Stimulated activated CD8-positive, alpha-beta memory T cell treated with anti-CD3 and anti-CD28 coated beads, Interleukin-4, amount 100 ng/mL, for 4 hours (primary cell): ENCODE results near the gene CHKA.

Experiments used
- DNase-seq, 2 donors: peaks; one replicate each; pipeline ENCODE4 v3.0.0-alpha.2; 2020; ENCODE audit warnings: low read depth in 2 of 2, low spot score in 1 of 2

CHKA gene

GRCh38 chr11:68033708-68034045, 87.5 kb downstream of the CHKA start:
- DNase-seq: no peak

GRCh38 chr11:68032997-68033707, 88.0 kb downstream of the CHKA start:
- no peak for DNase-seq

DNA sequence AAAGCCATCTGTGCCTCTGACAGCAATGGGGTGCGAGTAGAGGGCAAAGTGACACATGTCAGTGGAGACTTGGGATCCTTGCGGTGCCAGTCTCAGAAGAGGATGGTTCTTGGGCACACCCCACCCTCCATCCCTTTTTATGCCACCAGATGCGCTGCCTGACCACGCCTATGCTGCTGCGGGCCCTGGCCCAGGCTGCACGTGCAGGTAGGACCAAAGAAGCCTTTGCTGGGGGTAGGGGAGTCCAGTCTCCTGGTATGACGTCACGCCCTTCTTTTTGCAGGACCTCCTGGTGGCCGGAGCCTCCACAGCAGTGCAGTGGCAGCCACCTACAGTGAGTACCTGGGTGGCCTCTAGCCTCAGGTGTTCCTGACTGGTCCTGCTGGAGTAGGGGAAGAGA, 89.2 kb downstream of the CHKA start:
- no peak for DNase-seq

GRCh38 chr11:68031144-68031464, 90.1 kb downstream of the CHKA start:
- no peak for DNase-seq

DNA sequence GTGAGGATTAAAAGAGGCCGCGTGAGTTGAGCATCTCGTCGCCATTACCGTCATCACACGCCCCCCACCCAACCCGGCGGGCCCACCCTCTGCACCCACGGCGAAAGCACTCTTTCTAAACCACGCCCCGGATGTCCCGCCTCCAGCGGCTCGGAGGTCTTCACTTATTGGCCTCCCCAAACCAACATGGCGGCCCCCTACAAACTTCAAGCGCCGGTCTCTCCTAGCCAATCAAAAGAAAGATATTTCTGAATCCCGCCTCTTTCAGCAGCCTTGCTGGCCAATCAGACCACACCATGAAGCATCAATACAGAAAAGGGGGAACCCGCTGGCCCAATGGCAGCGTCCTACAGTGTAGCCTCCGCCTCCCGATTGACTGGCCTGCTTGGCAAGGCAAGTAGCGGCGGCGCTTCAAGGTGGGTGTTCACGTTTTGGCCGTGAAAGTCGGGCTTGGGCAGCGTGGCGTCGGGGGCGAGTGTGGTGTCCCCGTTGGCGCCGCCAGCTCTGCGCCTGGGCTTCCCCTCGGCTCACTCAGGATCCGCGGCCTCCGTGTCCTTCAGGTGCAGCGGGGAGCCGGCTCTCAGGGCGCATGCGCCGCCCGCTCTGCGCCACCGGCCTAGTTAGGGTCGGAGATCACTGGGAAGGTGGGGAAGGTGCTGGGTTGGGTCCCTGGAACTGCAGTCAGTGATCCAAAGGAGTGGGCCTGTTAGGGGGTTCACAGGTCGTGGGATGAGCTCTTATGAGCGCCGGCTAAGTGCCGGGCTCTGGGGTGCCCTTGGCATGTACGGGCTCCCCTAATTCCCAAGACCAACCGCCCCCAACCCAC, 90.7 kb downstream of the CHKA start, which contains the start of gene NDUFS8:
Gene NDUFS8 (plus strand): TSS at position 364 of the 826 bp plus-strand sequence. CDS start 1,471 bp downstream, outside the sequence.
- DNase-seq: peak; percentile 95 to 97

DNA sequence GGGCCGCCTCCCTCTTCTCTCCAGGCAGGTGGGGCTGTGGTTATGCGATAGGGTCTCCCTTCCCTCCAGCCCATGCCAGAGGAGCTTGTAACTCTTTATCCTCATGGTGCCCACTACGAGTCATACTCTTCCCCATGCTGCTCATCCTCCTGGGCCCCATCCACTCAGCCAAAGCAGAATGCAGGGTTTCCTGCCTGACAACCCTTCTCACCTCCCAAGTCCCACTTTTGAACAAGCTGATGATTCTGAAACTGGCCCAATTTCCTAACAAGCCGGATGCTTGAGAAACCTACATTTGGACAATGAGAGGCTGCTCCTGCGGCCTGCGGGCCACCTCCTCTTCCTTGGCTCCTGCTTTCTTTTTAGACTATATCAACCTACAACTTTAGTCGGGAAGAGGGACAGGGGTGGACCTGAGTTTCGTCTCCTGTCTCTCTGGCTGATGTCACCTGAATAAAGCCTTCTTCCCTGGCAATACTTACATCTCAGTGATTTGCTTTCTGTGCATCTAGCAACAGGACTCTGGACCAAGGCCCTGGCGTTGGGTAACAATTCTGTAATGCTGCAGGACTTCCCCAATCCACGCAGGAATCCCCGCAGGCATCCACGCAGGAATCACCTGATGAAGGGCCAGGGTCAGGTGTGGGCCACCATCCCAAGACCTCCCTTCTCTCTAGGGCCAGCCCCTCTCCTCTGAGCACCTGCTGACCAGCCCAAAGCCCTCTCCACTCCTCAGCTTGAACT, 92.2 kb downstream of the CHKA start:
- DNase-seq: no peak

- DNase-seq: no peak
These were observed 93.5 kb downstream of the CHKA start for GRCh38 chr11:68027667-68028066.

DNA sequence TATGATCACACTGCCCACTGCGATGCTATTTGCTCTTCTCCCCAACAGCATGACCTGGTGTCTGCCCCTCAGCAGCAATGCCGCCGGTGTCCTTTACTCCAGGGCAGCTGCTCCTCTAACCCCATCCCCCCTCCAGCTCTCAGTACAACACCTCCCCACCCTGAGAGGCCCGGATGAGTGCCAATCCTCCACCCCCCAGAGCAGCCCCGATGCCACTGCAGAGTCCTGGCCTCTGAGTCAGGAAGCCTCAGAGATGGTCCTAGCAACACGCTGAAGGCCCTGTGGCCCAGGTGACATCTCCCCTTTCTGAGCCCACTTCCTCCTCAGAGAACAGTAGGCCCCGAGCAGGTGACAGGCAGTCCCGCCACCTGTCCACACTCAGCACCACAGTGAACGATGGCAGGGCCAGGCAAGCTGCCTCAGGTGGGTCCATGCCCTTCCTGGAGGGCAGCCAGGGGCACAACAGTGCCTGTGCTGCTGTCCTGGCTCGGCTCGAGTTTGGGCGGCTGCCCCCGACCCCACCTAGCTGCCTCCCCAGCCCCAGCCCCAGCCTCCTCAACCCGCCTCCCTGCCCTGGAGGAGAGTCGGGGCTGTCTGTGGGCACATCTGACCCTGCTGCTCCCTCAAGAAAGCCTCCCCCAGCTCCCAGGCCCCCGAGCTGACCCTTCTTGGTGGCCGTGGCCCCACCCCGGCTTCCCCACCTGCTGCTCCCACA, 94.6 kb downstream of the CHKA start:
- no peak for DNase-seq

GRCh38 chr11:68025047-68025446, 96.1 kb downstream of the CHKA start:
- DNase-seq: no peak

DNA sequence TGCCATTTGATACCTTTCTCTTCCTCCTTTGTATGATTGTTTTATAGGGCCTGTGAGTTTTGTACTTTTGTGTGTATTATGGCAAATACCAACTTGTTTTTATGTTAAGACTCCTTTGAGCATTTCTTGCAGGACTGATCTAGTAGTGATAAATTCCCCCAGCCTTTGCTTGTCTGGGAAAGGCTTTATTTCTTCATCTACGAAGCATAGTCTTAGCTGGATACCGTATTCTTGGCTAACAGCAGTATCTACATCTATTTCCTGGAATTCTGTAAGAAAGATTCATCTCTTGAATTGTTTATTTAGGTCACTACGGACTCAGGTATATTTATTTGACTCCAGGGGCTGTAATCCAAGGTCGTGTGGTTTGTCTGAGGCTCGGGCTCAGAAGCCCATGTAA, 96.7 kb downstream of the CHKA start:
- no peak for DNase-seq

DNA sequence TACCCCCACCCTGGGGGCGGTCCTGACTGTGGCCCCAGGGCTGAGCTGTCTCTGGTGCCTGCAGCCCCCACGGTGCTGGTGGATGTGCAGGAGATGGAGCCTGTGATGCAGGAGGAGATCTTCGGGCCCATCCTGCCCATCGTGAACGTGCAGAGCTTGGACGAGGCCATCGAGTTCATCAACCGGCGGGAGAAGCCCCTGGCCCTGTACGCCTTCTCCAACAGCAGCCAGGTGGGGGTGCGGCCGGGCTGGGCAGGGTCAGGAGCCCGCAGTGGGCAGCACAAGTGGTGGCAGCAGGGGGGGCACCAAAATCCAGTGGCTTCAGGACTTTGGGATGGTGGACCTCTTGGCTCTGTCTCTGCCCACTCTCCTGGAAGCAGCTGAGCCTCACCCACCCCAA, 98.7 kb downstream of the CHKA start:
- no peak for DNase-seq

DNA sequence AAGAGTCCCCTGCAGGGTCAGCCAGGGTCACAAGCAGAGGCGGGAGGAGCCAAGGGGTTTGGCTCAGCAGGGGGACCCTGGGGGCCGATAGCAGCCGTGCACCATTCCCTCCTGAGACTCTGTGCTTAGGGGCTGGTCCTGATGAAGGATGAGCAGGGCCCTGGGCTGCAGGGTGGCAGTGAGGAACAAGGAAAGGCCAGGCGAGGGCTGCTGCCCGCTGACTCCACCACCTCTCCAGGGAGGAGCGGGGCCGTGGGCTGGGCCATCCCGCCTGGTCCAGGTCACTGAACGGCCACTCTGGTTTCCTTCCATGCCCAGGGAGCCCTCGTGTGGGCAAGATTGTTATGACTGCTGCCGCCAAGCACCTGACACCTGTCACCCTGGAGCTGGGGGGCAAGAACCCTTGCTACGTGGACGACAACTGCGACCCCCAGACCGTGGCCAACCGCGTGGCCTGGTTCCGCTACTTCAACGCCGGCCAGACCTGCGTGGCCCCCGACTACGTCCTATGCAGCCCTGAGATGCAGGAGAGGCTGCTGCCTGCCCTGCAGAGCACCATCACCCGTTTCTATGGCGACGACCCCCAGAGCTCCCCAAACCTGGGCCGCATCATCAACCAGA, 99.9 kb downstream of the CHKA start:
- DNase-seq: no peak

GRCh38 chr11:68020575-68020974, 100.6 kb downstream of the CHKA start:
- DNase-seq: no peak

DNA sequence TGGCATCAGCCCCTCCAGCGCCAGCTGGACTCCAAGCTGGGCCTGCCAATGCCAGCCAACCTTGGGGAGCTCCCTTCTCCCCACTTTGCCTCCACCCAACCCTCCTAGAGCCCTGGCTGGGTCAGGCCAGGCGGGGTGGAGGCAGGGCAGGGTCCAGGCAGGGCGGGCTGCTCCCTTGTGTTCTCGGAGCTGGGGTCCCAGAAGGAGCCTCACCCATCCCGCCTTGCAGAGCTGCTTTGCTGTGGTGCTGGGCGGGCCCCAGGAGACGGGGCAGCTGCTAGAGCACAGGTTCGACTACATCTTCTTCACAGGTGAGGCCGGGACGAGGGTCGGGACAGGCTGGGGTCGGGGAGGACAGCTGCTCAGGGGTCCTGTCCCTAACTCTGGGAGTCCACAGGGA, 101.7 kb downstream of the CHKA start:
- no peak for DNase-seq

DNA sequence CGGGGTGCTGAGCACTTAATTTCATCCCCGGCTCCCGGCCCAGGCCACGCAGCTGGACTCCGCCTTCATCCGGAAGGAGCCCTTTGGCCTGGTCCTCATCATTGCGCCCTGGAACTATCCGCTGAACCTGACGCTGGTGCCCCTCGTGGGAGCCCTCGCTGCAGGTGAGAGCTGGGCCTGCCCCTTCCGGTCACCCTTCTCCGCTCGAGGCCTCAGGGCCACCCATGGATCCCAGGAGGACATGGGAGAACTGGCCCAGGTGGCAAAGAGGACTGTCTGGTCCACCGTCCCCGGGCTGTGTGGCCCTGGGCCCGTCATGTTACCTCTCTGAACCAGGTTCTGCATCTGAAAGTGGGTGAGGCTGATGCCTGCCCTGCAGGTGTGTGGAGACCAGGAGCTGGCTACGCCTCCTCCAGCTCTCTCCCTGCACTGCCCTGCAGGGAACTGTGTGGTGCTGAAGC, 102.4 kb downstream of the CHKA start:
- DNase-seq: no peak

DNA sequence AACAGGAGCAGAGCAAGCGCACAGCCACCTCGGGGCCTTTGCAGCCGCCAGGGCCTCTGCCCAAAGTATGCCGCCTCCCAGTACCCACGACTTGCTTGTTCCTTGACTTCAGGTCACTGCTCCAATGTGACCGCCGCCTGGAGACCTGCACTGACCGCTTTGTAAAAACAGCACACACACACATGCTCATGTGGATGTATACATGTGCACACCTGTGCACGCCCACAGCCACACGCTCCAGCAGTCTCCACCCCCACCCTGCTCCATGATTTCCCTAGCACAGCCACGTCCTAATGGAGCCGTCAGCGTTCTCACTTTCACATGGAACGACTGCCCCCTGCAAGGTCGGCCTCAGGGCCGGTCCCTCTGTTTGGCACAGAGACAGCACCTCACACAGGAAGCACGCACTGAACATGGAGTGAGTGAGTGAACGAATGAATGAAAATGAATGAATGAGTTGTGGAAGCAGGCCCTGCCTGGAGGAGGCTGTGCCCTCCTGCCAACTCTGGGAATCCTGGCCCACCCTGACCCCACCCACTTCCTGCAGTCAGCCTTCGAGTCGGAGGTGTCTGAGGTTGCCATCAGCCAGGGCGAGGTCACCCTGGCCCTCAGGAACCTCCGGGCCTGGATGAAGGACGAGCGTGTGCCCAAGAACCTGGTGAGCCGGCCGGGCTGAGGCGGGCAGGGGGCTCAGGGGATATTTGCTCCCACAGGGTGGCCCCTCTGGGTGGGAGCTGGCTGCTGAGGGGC, 103.0 kb downstream of the CHKA start:
- DNase-seq: no peak

DNA sequence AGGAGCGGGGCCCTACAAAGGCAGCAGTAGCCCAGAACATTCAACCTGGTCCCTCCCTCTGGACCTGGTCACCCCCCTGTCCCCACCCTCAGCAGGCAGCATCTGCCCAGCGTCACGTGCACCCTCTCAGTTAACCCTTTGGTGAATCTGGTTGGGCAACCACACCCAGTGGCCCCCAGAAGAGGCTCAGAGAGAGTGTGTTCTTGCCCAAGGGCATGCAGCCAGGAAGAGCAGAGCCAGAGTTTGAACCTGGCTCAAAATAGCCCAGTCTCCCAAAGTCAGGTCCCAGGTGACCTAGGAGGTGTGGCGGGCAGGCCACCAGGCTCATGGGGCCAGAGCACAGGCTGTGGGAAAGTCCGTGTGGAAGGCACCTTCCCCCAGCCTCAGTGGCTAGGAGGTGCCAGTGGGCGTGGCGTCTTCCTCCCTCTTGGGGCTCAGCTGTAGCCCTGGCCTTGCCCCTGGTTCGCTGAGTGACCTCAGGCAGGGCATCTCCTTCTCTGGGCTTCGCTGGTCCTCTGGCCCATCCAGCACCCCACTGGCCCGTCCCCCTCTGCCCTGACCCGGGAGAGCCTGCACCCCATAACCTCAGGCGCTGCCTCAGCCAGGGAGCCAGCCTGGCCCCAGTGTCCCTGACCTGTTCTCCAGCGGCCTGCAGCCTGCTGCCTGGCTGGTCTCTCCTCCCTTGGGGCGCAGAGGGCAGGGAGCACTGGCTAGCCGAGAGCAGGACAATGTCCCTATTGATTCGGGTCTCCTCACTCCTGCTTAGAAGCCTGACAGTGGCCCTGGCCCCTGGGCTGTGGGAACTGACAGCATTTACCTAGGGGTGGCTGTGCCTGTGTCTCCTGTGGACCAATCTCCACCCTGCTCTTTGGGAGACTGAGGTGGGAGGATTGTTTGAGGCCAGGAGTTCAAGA, 104.0 kb downstream of the CHKA start:
- DNase-seq: no peak

DNA sequence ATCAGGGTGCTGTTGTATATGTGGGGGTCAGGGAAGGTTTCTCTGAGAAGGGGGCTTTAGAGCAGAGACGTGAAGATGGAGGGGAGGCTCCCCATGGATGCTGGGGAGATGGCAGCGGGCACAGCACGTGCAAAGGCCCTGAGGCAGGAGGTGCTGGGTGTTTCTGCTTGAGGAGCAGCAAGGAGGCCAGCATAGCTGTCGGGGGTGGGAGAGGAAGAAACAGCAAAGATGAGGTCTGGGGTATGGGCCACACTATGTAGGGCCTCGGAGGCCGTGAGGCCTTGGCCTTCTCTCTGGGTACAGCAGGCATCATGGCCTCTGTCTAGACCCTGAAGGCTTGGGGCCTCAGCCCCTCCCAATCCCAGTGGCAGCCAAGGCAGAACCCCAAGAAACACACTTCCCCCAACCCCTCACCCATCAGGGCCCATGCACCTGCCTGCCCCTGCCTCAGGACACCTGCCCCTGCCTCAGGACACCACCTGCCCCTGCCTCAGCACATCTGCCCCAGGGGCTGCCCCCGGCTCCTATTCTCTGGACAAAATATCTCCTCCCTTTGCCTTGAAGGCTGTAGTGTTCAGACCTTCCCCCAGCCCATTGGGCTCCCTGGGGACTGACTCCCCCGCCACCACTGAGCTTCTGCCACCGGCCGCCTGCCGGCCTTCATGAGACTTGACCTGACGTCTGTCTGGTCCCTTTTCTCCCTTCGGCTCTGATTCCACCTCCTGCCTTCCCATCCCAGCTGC, 104.9 kb downstream of the CHKA start:
- no peak for DNase-seq
